Activated CD8-positive, alpha-beta memory T cell treated with anti-CD3 and anti-CD28 coated beads for 1 hour (primary cell): ENCODE measurements around the gene KRTAP19-2.
"Not testable (repeated sequence)": the region's sequence is repeated elsewhere in the genome, so short reads cannot be mapped to it uniquely, and the experiment has no call there.

ENCODE experiments used
- DNase-seq, 2 donors: peaks; one replicate each; pipeline ENCODE4 v3.0.0-alpha.2; 2020; ENCODE audit warnings: low read depth in 1 of 2; ENCODE audit errors: extremely low read depth in 1 of 2

The KRTAP19-2 gene, protein sequence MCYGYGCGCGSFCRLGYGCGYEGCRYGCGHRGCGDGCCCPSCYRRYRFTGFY

GRCh38 chr21:30487336-30487735 lies at the start of gene KRTAP19-2:
Gene KRTAP19-2, minus strand, starts transcription at chr21:30487436. Its CDS starts 88 bp downstream, at chr21:30487348.
- no peak for DNase-seq

DNA sequence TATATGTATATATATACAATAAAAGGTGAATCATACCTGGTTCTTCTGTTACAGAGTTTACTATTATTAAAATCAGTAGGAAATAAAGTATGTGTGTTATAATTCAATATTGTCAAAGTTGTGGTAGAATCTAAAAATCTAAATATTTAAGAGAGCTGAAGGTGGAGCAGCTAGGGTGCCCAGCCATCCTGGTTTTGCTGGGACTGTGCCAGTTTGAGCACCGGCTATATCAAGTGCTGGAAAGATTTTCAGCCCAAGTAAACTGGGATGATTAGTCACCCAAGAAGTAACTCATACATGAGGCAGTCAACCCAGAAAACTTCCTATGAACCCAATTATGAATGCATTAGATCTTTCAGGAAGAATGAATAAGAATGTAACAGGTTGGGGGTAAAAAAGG lies 31.6 kb upstream of the KRTAP19-2 start:
- DNase-seq = no peak

GRCh38 chr21:30515681-30516080 lies 28.4 kb upstream of the KRTAP19-2 start:
- DNase-seq = no peak

GRCh38 chr21:30505621-30506205 lies 18.5 kb upstream of the KRTAP19-2 start:
- not testable (repeated sequence) for DNase-seq

GRCh38 chr21:30502041-30502440 lies 14.8 kb upstream of the KRTAP19-2 start, which contains the start of gene KRTAP19-5:
Gene KRTAP19-5, minus strand, starts transcription at chr21:30502141. Its CDS starts 51 bp downstream, at chr21:30502090.
- DNase-seq = no peak

GRCh38 chr21:30497065-30497464 lies 9.8 kb upstream of the KRTAP19-2 start, which contains the start of gene KRTAP19-4:
Gene KRTAP19-4, minus strand, starts transcription at chr21:30497165. Its CDS starts 55 bp downstream, at chr21:30497110.
- DNase-seq = no peak

GRCh38 chr21:30491963-30492428 lies 4.8 kb upstream of the KRTAP19-2 start, which contains the start of gene KRTAP19-3:
Gene KRTAP19-3, minus strand, starts transcription at chr21:30492013. Its CDS starts 56 bp downstream, at chr21:30491957.
- DNase-seq = no peak

- DNase-seq = no peak
Measured at GRCh38 chr21:30486180-30486579, 1.1 kb downstream of the KRTAP19-2 start.

- no peak for DNase-seq
Measured at GRCh38 chr21:30482130-30482529, 5.1 kb downstream of the KRTAP19-2 start.

GRCh38 chr21:30480145-30480544 lies 7.1 kb downstream of the KRTAP19-2 start, which contains the start of gene KRTAP19-1:
Gene KRTAP19-1, minus strand, starts transcription at chr21:30480367. Its CDS starts 50 bp downstream, at chr21:30480317.
- DNase-seq = no peak

GRCh38 chr21:30479259-30479658 lies 8.0 kb downstream of the KRTAP19-2 start:
- no peak for DNase-seq

DNA sequence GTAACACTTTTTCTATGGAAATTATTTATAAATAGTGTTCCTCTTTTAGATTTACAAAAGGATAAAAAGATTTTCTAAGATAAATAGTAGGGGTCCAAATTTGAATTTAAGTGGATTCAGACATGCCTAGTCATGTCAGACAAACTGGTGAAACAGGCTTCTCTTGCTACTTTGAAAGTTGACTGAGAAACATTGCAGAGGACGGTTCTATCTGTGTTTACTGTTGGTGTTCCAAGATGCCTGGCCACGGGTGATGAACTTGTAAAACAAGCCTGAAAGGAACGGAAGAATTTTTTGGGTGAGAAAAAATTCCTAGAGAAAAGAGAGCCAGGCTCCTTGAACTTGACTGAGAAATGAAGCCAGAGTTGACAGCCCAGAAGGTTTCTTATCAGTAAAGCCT lies 9.2 kb downstream of the KRTAP19-2 start:
- no peak for DNase-seq

DNA sequence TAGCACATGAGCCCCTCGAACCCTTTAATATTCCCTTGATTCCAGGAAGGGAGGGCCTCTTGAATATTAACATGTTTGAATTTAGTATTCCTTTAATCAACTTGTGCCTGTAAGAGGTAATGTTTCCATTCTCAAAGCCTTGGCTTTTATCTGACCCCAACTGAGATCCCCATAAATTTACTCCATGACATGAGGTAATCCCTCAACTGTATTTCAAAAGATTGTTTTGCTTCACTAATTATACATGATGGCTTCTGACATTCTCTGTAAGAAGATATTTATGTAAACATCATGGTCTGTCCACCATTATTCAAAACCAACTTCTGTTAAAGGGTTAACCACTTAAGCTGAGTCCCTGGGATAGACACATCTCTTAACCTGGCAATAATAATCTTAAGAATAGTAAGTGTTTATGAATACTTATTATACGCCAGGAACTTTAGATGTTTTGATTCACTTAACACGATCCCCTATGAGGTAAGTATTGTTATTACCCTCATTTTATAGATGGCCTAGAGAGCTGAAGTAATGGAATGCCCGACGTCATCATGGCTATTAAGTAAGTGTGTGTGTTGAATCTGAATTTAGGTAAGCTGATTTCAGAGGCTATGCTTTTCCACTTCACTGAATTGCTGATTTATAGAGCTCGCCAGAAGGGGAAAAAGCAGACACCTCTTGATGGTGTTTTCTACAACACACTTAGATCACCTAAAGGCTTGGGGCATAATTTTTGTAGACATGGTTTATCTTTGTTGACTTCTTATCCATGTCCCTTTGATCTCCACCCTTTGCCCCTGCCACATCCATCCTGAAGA lies 18.1 kb downstream of the KRTAP19-2 start:
- DNase-seq = no peak

GRCh38 chr21:30463713-30464112 lies 23.5 kb downstream of the KRTAP19-2 start:
- no peak for DNase-seq

DNA sequence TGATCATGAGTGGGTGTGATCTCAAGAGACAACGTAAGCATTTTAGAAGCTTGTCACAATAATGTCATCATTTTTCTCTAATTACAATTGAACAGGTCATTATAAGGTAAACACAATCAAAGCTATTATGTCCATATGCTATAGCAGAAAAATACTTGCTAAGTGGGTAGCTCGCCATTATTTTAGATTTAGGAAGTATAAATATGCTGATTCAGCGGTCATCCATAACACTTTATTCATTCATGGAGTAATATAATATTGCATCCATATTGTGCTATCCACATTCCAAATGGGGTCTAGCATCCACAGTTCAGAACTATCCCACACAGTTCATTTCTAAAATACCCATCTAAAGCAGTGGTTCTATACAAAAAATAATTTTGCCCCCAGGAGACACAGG lies 38.7 kb downstream of the KRTAP19-2 start:
- DNase-seq = no peak

DNA sequence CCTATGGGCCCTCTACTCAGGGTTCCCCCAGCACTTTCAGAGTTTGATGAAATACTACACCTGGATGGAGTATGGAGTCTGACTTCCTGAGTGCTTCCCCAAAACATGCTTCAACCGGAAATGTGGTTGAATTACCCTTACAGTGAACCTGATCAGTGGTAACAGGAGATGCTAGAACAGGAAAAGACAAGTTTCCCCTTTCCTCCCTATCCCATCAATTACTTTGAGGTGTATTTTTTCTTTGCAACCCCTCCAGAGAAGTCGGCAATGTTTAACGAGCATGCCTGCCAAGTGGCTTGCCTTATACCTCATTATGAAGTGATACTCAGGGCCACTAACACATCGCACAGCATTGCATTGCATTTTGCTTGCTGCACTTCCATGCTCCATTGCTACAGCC lies 40.2 kb downstream of the KRTAP19-2 start:
- no peak for DNase-seq

GRCh38 chr21:30444204-30444603 lies 43.0 kb downstream of the KRTAP19-2 start:
- DNase-seq = no peak

GRCh38 chr21:30443226-30443625 lies 44.0 kb downstream of the KRTAP19-2 start:
- DNase-seq = no peak

DNA sequence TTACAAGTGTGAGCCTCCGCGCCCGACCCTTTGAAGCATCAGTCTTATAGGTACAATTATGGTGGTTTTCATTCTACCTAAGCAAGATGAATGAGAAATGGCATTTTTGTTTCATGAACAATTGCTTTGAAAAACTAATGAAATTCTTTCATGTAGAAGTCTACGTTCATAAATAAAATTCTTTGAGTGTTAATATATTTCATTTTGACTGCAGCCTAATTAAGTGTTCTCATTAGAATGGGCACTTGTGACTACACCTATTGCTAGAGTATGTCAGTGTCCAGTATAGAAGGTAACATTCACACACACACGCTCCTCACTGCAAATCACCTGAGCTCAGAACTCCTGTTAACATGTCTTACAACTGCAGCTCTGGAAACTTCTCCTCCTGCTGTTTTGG lies 47.3 kb downstream of the KRTAP19-2 start, which contains the start of gene KRTAP15-1:
Gene KRTAP15-1 (plus strand): TSS at position 301 of the 400 bp plus-strand sequence. CDS start 53 bp downstream, at position 354.
- DNase-seq = no peak
